H1 (cell line): ENCODE measurements around the gene FGF14. TPM values are rescaled to one million over a fixed set of nuclear protein-coding genes. Genes with fewer than 3 reads are reported as not detected.

Experiments
- CTCF ChIA-PET: fragments of 300-600 bp; sonication (Branson Sonifier 250); formaldehyde crosslinking; loops from one replicate; lab custom pipeline; 2021; ENCODE audit not compliant: partially characterized antibody; lab: Charles Lee
- POLR2A ChIA-PET: fragments of 300-600 bp; sonication (Branson Sonifier 250); formaldehyde crosslinking; loops from one replicate; lab custom pipeline; 2021; ENCODE audit warnings: inconsistent platforms; ENCODE audit not compliant: partially characterized antibody; lab: Charles Lee
- DNase-seq, 2 experiments: peaks; one replicate each; pipeline versions ENCODE4 v3.0.0 to v3.0.0-alpha.2; 2010 to 2022; ENCODE audit warnings: low spot score in 2 of 2, low read depth in 1 of 2, mixed read lengths in 1 of 2
- FAIRE-seq: peaks from 2 replicates; lab custom pipeline; 2011; peaks lifted over from hg19 to GRCh38; lab: Jason Lieb, UNC
- H2AFZ ChIP-seq: 2 replicates; pipeline ENCODE4 v1.8.1; 2012; ENCODE audit warnings: low read length, inconsistent platforms
- H2AK5ac ChIP-seq: 2 replicates; pipeline ENCODE4 v1.6.1; 2013; ENCODE audit warnings: low read depth, low read length
- H2BK120ac ChIP-seq: replicated peaks from 2 replicates; pipeline ENCODE3; 2013; ENCODE audit warnings: low read depth, low read length, inconsistent platforms
- H2BK12ac ChIP-seq: 2 replicates; pipeline ENCODE4 v1.6.1; 2013; ENCODE audit warnings: low read depth, low read length
- H2BK15ac ChIP-seq: 2 replicates; pipeline ENCODE4 v1.6.1; 2013; ENCODE audit warnings: low read length
- H2BK20ac ChIP-seq: 2 replicates; pipeline ENCODE4 v1.6.1; 2013; ENCODE audit warnings: low read length
- H2BK5ac ChIP-seq: 2 replicates; pipeline ENCODE4 v1.6.1; 2013; ENCODE audit warnings: low read depth, low read length
- H3K14ac ChIP-seq: 2 replicates; pipeline ENCODE4 v1.6.1; 2013; ENCODE audit warnings: inconsistent platforms; ENCODE audit not compliant: insufficient read length
- H3K18ac ChIP-seq: 2 replicates; pipeline ENCODE4 v1.6.1; 2013; ENCODE audit warnings: low read length; ENCODE audit errors: extremely low read depth
- H3K23ac ChIP-seq: 2 replicates; pipeline ENCODE4 v1.6.1; 2013; ENCODE audit warnings: inconsistent platforms; ENCODE audit not compliant: insufficient read length
- H3K23me2 ChIP-seq: 2 replicates; pipeline ENCODE4 v1.6.1; 2013; ENCODE audit warnings: low read depth, low read length
- H3K27ac ChIP-seq: 2 replicates; pipeline ENCODE4 v1.6.1; 2011; ENCODE audit warnings: low read depth, low read length, inconsistent platforms
- H3K27me3 ChIP-seq, 4 experiments: replicated peaks in 1 of 4; 1 replicate in 1 of 4; 2 replicates in 3 of 4; pipeline versions ENCODE4 v1.6.1 to v1.8.1; 2011 to 2013; ENCODE audit warnings: low read length in 3 of 4, mild to moderate bottlenecking in 3 of 4, inconsistent platforms in 2 of 4, mixed read lengths in 2 of 4, moderate library complexity in 1 of 4; ENCODE audit not compliant: control insufficient read depth in 3 of 4, insufficient read depth in 3 of 4; ENCODE audit errors: extremely low read depth in 1 of 4
- H3K36me3 ChIP-seq, 4 experiments: 2 replicates each; pipeline versions ENCODE4 v1.6.1 to v1.8.1; 2011 to 2013; ENCODE audit warnings: mild to moderate bottlenecking in 4 of 4, low read length in 3 of 4, moderate library complexity in 2 of 4, control low read depth in 1 of 4, inconsistent platforms in 1 of 4; ENCODE audit not compliant: insufficient read depth in 4 of 4, control insufficient read depth in 2 of 4
- H3K4ac ChIP-seq: replicated peaks from 2 replicates; pipeline ENCODE3; 2013; ENCODE audit warnings: low read length, low read depth, mixed read lengths, inconsistent platforms; ENCODE audit not compliant: insufficient read length
- H3K4me1 ChIP-seq, 4 experiments: replicated peaks in 1 of 4; 1 replicate in 1 of 4; 2 replicates in 3 of 4; pipeline versions ENCODE4 v1.6.1 to v1.8.1; 2011 to 2013; ENCODE audit warnings: low read length in 3 of 4, inconsistent platforms in 2 of 4, mixed read lengths in 1 of 4; ENCODE audit not compliant: insufficient read depth in 4 of 4, control insufficient read depth in 3 of 4
- H3K4me2 ChIP-seq, 2 experiments: 2 replicates each; pipeline versions ENCODE4 v1.6.1 to v1.8.1; 2011 to 2013; ENCODE audit warnings: low read depth in 2 of 2, low read length in 2 of 2, control low read depth in 1 of 2, inconsistent platforms in 1 of 2, mild to moderate bottlenecking in 1 of 2; ENCODE audit not compliant: insufficient read depth in 1 of 2
- H3K4me3 ChIP-seq, 4 experiments: fragments of 200-600, 300-600 bp in 1 of 4; sonication (generic), shearing (Covaris generic), sonication (Bioruptor Twin) in 1 of 4; 2 replicates each; pipeline versions ENCODE4 v1.5.1 to v1.8.1; 2011 to 2016; ENCODE audit warnings: low read length in 4 of 4, low read depth in 3 of 4, control low read depth in 2 of 4, inconsistent platforms in 2 of 4, mild to moderate bottlenecking in 2 of 4, mixed read lengths in 1 of 4, moderate library complexity in 1 of 4; ENCODE audit not compliant: insufficient read depth in 2 of 4; ENCODE audit errors: extremely low read depth in 1 of 4
- H3K56ac ChIP-seq: replicated peaks from 2 replicates; pipeline ENCODE3; 2013; ENCODE audit warnings: low read depth, mild to moderate bottlenecking, mixed read lengths, low read length, inconsistent platforms; ENCODE audit not compliant: insufficient read length
- H3K79me1 ChIP-seq: 2 replicates; pipeline ENCODE4 v1.6.1; 2013; ENCODE audit warnings: low read depth, low read length, control low read depth
- H3K79me2 ChIP-seq, 2 experiments: 2 replicates each; pipeline versions ENCODE4 v1.6.1 to v1.8.1; 2012 to 2013; ENCODE audit warnings: low read length in 2 of 2, mild to moderate bottlenecking in 2 of 2, inconsistent platforms in 1 of 2; ENCODE audit not compliant: insufficient read depth in 2 of 2, control insufficient read depth in 1 of 2
- H3K9ac ChIP-seq, 4 experiments: replicated peaks in 1 of 4; 1 replicate in 1 of 4; 2 replicates in 3 of 4; pipeline versions ENCODE4 v1.6.1 to v1.8.1; 2011 to 2013; ENCODE audit warnings: low read depth in 3 of 4, low read length in 3 of 4, control low read depth in 2 of 4, mild to moderate bottlenecking in 2 of 4, moderate library complexity in 2 of 4, inconsistent platforms in 1 of 4; ENCODE audit errors: extremely low read depth in 1 of 4
- H3K9me3 ChIP-seq, 2 experiments: 2 replicates each; pipeline versions ENCODE4 v1.6.1 to v1.8.1; 2012 to 2013; ENCODE audit warnings: mild to moderate bottlenecking in 2 of 2, moderate library complexity in 2 of 2, control low read depth in 1 of 2, inconsistent platforms in 1 of 2, low read depth in 1 of 2, low read length in 1 of 2, mixed read lengths in 1 of 2; ENCODE audit not compliant: insufficient read depth in 2 of 2
- H4K20me1 ChIP-seq, 2 experiments: replicated peaks in 1 of 2; 2 replicates each; pipeline versions ENCODE3 to v1.8.1; 2011 to 2013; ENCODE audit warnings: inconsistent platforms in 2 of 2, low read length in 2 of 2, mild to moderate bottlenecking in 1 of 2; ENCODE audit not compliant: insufficient read depth in 2 of 2, control insufficient read depth in 1 of 2
- H4K5ac ChIP-seq: 2 replicates; pipeline ENCODE4 v1.6.1; 2013; ENCODE audit warnings: low read length, low read depth, mixed read lengths, inconsistent platforms; ENCODE audit not compliant: insufficient read length
- H4K8ac ChIP-seq: 2 replicates; pipeline ENCODE4 v1.8.0; 2013; ENCODE audit warnings: mild to moderate bottlenecking, moderate library complexity, low read length, inconsistent platforms; ENCODE audit not compliant: insufficient read depth; ENCODE audit errors: extremely low read depth
- H4K91ac ChIP-seq: replicated peaks from 2 replicates; pipeline ENCODE3; 2013; ENCODE audit warnings: low read length, mixed read lengths, inconsistent platforms; ENCODE audit not compliant: insufficient read length
- EZH2 ChIP-seq: fragments of 200-600 bp; sonication (generic); IDR thresholded peaks from 2 replicates; pipeline ENCODE4 v1.7.1; 2012; ENCODE audit warnings: low read depth, mild to moderate bottlenecking, moderate library complexity, low read length, inconsistent platforms; ENCODE audit not compliant: severe bottlenecking
- JUN ChIP-seq: IDR thresholded peaks from 2 replicates; pipeline ENCODE4 v1.6.1; 2011; ENCODE audit warnings: low read depth, mild to moderate bottlenecking, improper control_type of control experiment, low read length
- RBBP5 ChIP-seq: IDR thresholded peaks from 2 replicates; pipeline ENCODE4 v1.7.1; 2012; ENCODE audit warnings: low read depth, mild to moderate bottlenecking, inconsistent platforms, low read length, moderate library complexity, borderline replicate concordance
- SIN3A ChIP-seq, 2 experiments: IDR thresholded peaks in 1 of 2; conservative IDR thresholded peaks in 1 of 2; 2 replicates each; pipeline ENCODE4 v1.6.1; 2011 to 2012; ENCODE audit warnings: low read length in 2 of 2, improper control_type of control experiment in 1 of 2, low read depth in 1 of 2, mild to moderate bottlenecking in 1 of 2
- SP1 ChIP-seq: IDR thresholded peaks from 2 replicates; pipeline ENCODE4 v1.6.1; 2011; ENCODE audit warnings: low read depth, low read length
- WGBS, 2 experiments: shearing (Covaris generic) in 1 of 2; methylation state at CpG; one replicate each; pipeline versions ENCODE4 v1.1.6 to v1.1.7; 2013 to 2015; ENCODE audit warnings: low lambda C conversion rate in 2 of 2, mixed read lengths in 2 of 2, inconsistent platforms in 1 of 2, low coverage in 1 of 2, missing lambda C conversion rate in 1 of 2; ENCODE audit not compliant: insufficient replicate concordance in 2 of 2, insufficient coverage in 1 of 2, insufficient read length in 1 of 2; ENCODE audit errors: extremely low coverage in 1 of 2, missing lambda C conversion rate in 1 of 2; 5-methylcytosine and 5-hydroxymethylcytosine counted together
- polyA plus RNA-seq, 7 experiments: library from polyadenylated mRNA; depleted of rRNA in 3 of 7; stranded (reverse) in 5 of 7; unstranded in 2 of 7; fragments of >200 nt in 5 of 7; fragments of 200-250 nt in 2 of 7; gene quantifications; 1 replicate in 5 of 7; 2 replicates in 1 of 7; 4 replicates in 1 of 7; pipeline versions ENCODE4 v1.2.1 to v1.2.3, GENCODE V29; 2011 to 2013; ENCODE audit warnings: missing spikeins in 2 of 7, mixed read lengths in 2 of 7
- total RNA-seq: library from RNA; stranded (reverse); fragmentation: NEBNext Ultra II Directional; extraction: Animal tissue kit (Norgen Biotek cat#: 25700); gene quantifications from 2 replicates; pipeline ENCODE4 v1.2.1, GENCODE V29; 2021

Gene FGF14
- total and polyA plus RNA-seq, 2 of the 8 experiments (the other 6 are each of a cell fraction or from before 2014, with no cell fraction given) = 0.05 to 0.58 TPM

- no peak overlapping the region for H3K56ac ChIP-seq
- no peak overlapping the region for H3K4ac ChIP-seq
- DNase-seq = no peak
- H3K27me3 ChIP-seq = no peaks in the 10 kb centered on the region
- no peak overlapping the region for H3K4me3 ChIP-seq
- H2BK20ac ChIP-seq = no peak overlapping the region
- TF ChIP-seq SIN3A (conservative IDR thresholded peaks at IDR 0.05 in 1 of 2, IDR thresholded peaks at IDR 0.05 in 1 of 2; ENCODE audit: low read depth in 1 of 2, low read length in 2 of 2) (no peak), EZH2 (no peak), JUN (no peak), RBBP5 (no peak), SP1 (no peak)
- peaks cover 0 to 8% of the 10 kb centered on the region in 2 experiments; a peak in 3 of 4 replicates for H3K9me3 ChIP-seq
- H2BK5ac ChIP-seq = no peak overlapping the region
- H2AK5ac ChIP-seq = no peak overlapping the region
- no peaks in the 10 kb centered on the region for H3K79me1 ChIP-seq
- WGBS, 2 experiments = 87% methylated on average over 2 of the region's 2 CpGs; no CpG with 5 or more reads in 1 of the 2 experiments
- H3K23ac ChIP-seq = no peak overlapping the region
- H3K4me1 ChIP-seq = no peaks in the 10 kb centered on the region
- H3K27ac ChIP-seq = no peak overlapping the region
- H3K36me3 ChIP-seq = no peaks in the 10 kb centered on the region
- no peak overlapping the region for H2BK12ac ChIP-seq
- H3K79me2 ChIP-seq = no peaks in the 10 kb centered on the region
- H4K91ac ChIP-seq = no peak overlapping the region
- H2BK15ac ChIP-seq = no peak overlapping the region
- H4K8ac ChIP-seq = no peak overlapping the region
- H2AFZ ChIP-seq = no peak overlapping the region
- H4K20me1 ChIP-seq = no peaks in the 10 kb centered on the region
- no peaks in the 10 kb centered on the region for H3K23me2 ChIP-seq
- ChIA-PET CTCF (interaction anchor here (1.2 kb wide), 1 partner anchor 70 kb away, joined by 5 read pairs; no protein-coding TSS in a partner anchor), POLR2A (no interaction called here)
- H2BK120ac ChIP-seq = no peak overlapping the region
- FAIRE-seq = no peak
- H3K9ac ChIP-seq = no peak overlapping the region
- no peak overlapping the region for H3K14ac ChIP-seq
- no peak overlapping the region for H4K5ac ChIP-seq
- no peak overlapping the region for H3K18ac ChIP-seq
- no peak overlapping the region for H3K4me2 ChIP-seq
These were observed 380.1 kb downstream of the FGF14 start for GRCh38 chr13:102021777-102022176.
